Skin of body (tissue), 2 donors: ENCODE results near the gene MYO1E. TPM values are rescaled to one million over a fixed set of nuclear protein-coding genes. Genes with fewer than 3 reads are reported as not detected.
A peak's percentile ranks its signal among the peaks of the same experiment; 100 is the strongest.

Experiments
- DNase-seq: peaks from one replicate; lab custom pipeline; 2025; lab: John Stamatoyannopoulos, UW
- total RNA-seq: library from RNA; depleted of rRNA; stranded (reverse); fragments of >200 nt; gene quantifications from one replicate; pipeline ENCODE4 v1.2.3, GENCODE V29; 2014

The MYO1E gene
- total RNA-seq, 1 donor from 2014 or later = 58.8 TPM

DNA sequence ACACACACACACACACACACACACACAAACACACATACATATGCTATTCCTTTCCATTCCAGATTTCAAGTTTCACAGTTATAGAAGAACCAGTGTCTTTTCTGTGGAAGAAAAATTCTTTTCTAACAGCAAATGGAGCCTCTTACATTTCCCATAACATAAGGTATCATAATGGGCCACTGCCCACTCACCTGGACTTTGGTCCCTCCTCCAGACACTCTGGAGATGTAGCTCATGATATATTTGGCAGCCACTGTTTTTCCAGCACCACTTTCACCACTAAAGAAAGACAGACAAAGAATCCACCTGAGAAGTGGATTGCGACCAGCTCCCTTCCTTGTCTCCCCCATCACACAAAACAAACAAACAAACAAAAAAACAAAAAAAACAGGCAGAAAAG, 136.3 kb downstream of the MYO1E start:
- DNase-seq = no peak

DNA sequence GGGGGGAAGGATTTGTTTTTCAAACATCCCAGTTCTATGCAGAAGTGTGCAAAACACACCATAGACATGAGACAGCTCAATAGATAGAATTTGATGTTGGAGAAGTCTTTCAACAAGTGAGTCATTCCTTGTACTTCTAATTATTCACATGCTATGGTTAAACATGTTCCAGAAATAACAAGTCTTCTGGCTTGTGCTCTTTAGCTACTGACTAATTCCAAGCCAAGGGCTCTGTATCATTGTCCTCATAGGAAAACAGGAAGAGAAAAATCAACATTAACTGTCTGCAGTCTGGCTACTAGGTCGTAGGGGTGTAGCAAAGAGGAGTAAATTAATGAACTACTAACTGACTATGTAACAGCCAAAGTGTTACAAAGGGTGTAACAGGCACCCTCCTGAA, 140.2 kb downstream of the MYO1E start:
- peak; percentile 37 for DNase-seq

DNA sequence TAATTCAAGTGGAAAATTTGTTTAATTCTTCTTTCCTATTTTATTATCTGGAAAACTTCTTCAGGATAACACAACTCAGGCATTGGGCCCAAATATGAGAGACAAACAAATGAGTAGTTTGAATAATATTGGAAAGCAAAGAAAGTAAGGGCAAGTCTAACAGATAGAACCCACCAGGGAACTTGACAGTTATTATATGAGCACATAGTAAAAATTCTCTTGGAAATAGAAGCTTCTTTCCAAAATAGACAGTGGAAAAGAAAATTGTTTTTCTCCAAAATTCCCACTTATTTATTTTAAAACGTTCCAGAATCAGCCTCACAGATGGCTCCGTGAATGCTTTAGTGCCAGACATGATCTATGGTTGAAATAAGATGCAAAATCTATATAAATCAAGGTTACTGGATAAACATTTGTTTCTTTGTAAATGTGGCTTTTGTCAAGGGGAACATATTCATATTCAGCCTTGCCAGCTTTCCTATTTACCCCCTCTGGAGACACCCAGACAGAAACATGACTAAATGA, 142.1 kb downstream of the MYO1E start:
- DNase-seq = peak; percentile 32

GRCh38 chr15:59229453-59229852, 143.2 kb downstream of the MYO1E start:
- no peak for DNase-seq

DNA sequence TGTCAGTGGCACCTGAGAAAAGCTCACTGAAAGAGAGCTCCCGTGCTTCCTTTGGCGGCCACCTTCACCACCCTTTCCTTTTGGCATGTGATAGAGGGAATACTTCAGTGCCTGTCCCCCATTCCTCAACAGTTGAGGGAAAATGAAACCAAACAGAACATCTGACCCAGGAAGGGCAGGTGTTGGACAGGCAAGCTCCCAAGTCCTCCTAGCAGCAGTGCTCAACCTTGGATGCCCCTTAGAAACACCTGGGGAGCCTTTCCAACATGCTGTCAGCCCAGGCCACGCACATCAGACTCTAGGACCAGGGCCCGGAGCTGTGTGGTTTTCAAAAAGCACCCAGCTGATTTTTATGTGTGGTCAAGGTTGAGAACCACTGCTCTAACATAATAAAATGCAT, 143.7 kb downstream of the MYO1E start:
- DNase-seq = no peak

GRCh38 chr15:59227021-59227420, 145.7 kb downstream of the MYO1E start:
- DNase-seq = no peak

DNA sequence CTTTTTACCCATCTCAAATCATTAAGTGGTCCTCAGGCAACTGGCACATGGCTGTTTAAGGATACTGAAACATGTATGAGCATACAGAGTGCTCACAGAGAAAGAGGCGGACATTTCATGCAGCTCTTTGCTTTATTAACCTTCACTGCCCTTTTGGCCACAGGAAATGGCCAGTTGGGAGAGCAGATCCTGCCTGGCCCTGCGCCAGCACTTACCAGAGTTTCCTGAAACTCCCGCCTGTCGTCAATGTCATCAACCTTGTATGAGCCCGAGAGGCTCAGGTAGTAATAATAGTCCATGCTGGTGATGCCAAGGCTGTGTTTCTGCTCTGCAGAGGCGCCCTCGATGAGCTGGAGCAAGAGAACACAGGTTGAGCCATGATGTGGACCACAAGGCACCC, 148.2 kb downstream of the MYO1E start:
- no peak for DNase-seq

DNA sequence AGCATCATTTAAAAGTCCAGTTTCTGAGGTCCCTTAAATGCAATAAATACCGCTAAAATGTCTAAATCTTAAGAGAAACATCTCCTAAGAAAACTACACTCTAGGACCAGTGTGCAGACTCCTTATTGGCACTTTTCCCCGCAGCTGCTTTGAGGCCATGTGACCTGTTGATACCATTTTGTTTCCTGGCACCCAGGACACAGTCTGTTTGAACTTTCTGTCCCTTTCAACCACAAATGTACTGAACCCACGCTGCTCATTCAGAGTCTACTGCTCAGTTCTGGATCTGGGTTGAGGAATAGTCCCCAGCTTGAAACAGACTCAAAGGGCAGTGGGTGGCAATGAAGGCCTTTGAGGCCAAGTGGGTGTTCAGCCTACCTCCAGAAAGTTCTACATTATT, 148.9 kb downstream of the MYO1E start:
- no peak for DNase-seq

DNA sequence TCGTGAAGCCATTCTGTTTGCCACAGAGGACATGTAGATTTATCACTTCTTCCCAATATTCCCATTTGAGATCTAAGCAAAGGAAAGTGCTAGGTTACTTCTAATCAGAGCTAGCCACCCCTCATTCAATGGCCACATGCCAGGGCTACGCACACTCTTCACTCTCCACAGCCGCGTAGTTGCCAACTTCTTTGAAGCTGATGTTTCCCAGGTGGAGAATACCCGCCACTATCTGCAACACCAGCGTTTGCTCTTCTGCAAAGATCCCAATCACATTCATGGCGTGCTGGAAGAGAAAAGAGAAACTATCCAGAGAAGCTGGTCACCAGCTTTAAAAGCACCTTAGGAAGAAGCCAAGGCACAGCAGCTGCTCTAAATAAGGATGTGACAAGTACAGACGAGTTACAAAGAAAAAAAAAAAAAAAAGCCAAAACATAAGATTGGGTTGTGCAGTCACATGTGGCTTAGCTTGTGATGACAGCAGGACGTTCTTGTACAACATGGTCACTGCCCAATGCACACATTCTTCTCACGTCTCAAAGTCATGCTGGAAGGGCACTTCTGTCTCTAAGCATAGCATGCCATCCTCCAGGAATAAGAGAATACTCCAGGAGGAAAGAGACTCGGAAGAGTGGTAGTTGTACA, 149.6 kb downstream of the MYO1E start:
- no peak for DNase-seq

DNA sequence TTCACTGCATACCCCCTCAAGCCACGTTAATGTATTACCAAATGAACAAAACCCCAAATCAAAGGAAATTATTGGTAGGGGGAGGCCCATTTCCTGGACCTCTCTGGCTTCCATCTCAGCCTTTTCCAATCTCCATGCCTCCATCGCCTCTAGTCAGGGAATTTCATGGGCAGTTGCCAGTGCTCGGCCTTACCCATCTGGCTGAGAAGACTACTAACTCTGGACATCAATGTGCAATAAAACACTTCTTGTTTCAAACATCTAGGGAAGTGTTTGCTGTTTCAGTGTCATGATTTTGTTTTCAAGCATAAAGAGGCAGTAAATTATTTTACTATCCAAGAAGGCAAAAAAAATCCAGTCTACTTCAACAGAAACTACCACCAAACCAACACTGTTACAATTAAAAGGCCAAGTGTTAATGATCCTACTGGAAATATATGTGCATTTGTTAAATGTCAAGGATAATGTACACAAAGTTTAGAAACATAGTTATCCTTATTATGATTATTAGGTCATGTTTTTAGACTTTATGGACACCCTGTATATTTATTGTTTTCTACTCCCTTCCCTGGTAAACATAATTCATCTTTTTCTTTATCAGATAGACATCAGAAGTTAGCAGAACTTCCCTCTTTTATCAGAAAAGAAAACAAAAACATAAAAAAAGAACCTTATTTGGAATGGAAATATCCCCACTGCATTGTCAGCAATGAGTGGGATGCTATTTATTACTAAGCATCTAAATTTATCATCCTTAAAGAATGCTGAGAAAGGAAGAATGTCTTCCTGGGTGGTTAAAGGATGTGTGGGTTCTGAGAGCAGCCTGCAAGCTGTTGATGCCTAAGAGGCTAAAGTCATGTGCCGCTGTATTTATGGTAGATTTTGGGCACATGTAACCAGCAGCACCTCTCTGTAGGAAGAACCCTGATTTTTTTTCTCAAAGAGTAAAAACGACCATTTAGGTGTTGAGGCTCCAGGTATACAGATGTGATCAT, 150.9 kb downstream of the MYO1E start:
- no peak for DNase-seq

GRCh38 chr15:59218710-59219109, 154.0 kb downstream of the MYO1E start:
- DNase-seq = no peak

DNA sequence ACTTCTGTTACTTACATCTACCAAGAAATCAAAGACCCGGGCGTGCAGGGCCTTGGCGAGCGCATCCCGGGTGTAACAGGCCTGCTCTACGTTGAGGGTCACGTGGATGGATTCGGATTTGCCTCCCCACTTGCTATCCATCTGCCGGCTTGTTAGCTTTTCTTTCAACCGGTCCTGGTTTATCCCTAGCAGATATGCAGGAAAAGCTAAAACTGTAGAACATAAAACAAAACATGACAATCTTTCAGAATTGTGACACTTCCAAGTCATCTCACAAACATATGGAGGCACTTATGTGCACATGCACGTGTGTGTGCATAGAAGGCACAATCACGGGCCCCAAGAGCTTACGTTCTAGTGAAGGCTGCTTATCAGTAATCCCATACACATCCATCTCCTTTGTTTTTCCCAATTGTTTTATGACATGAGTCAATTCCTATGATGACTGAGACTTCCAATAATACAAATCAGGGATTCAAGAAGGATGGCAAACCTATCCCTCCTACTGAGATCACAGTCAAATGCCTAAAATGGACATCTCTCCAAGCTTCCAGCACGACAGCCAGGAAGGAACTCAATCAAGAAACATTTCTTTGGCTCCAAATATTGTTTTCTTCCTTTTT, 154.7 kb downstream of the MYO1E start:
- DNase-seq = no peak

DNA sequence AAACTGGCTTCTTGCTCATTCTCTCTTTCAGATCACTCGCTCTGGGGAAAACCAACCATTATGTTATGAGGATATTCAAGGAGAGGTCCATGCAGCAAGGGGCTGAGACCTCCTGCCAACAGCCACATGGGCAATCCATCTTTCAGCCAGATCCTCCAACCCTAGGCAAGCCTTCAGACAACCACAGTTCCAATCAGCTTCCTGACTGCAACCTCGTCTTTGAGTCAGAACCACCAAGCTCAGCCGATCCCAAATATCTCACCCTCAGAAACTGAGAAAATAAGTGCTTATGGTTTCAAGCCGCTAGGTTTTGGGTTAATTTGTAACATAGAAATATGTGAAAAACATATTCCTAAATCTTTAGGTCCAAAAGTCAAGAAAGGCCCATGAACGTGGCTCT, 155.8 kb downstream of the MYO1E start:
- no peak for DNase-seq

DNA sequence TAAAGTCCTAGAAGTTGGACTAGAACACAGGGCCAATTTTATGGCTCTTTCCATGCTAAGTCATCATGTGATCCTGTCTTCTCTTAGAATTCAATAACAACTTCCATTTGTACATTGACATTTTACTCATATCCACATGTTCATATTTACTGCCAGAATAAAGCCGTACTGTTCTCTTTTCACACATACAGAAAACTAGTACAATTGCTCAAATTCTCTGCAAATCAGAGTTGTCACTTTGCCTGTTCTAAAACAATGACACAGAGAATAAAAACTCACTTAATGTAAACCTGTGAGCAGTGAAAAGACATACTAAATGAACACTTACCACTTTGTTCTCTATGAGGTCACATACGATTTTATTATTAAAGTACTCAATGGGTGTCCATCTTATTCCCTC, 162.5 kb downstream of the MYO1E start:
- no peak for DNase-seq

DNA sequence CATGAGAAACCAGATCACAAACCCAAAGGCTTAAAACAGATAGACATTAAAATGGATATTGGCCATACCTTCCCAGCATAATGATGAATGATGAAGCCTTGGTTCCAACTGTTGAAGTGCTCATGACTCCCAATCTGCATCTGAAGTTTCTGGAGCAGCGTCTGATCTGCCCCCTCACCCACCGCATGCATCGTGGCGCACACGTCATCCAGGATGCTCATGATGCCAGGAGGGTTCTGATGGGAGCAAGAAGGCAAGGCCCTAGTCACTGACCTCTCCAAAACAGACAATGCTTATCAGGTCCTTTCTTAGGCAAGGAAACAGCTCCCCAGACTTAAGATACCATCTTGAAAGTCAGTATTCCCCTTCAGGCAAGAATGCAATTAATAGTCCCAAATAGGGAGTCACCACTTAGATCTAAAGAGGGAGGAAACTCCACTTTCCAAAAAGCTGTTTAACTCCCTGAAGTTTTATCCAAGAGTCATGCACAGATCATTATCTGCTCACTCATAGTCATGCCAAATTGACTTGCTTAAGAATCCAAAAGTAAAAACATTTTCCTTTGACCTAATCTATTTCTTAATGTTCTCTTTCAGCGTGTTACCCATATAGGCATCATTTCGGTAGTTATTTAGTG, 163.9 kb downstream of the MYO1E start:
- no peak for DNase-seq

DNA sequence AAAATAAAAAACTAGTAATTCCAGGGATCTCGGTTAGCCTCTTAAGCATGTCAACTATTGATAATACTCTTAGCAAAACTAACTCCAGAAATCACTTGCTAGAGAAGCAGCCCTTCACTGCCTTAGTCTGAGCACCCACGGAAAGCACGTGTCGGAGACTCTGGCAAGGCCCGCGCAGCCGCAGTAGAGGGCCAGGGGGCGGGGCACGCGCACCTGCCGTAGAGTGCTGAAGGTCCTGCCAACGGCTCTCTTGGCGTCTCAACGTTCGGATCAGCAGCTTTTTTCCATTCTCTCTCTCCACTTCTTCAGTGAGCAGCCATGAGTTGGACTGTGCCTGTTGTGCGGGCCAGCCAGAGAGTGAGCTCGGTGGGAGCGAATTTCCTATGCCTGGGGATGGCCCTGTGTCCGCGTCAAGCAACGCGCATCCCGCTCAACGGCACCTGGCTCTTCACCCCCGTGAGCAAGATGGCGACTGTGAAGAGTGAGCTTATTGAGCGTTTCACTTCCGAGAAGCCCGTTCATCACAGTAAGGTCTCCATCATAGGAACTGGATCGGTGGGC, 166.0 kb downstream of the MYO1E start, which contains the start of gene LDHAL6B:
Gene LDHAL6B, plus strand, starts transcription at position 221 of the 561 bp plus-strand sequence. Its CDS starts 98 bp downstream, at position 319.
- DNase-seq = no peak

GRCh38 chr15:59205839-59206622, 166.6 kb downstream of the MYO1E start:
- no peak for DNase-seq

DNA sequence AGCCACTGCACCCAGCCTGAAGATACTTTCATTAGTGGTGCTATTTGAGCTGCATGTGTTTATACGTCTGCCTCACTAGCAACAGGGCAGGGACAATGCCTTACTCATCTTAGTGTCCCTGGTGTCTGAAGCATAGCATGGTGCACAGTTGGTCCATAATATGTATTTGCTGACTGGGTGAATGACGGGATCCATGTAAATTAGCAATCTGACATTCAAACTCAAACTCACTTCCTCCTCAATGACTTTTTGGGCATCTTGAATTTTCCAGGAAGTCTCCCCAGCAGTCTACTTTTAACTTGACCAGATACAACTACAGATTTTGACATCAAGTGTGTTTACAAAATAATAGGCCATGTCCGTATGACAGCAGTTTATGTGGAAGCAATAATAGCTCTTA, 169.0 kb downstream of the MYO1E start:
- no peak for DNase-seq

GRCh38 chr15:59203008-59203407, 169.7 kb downstream of the MYO1E start:
- DNase-seq = peak; percentile 79

DNA sequence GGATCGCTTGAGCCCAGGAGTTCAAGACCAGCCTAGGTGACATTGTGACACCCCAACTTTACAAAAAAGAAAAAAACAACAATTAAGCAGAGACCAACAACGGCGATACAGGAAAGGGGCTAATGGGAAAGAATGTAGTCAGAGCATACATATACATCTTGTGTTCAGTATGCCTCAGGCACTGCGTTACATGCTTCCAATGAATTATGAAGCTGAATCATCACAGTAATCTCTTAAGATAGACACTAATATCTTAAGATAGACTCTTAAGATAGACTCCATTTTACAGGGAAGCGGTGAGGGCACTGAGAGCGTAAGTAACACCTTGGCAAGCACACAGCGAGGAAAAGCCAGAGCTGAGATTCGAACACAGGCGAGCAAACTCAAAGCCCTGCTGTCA, 172.1 kb downstream of the MYO1E start:
- DNase-seq = no peak
